ENCODE results near the gene MRPL11.

The MRPL11 gene

DNA sequence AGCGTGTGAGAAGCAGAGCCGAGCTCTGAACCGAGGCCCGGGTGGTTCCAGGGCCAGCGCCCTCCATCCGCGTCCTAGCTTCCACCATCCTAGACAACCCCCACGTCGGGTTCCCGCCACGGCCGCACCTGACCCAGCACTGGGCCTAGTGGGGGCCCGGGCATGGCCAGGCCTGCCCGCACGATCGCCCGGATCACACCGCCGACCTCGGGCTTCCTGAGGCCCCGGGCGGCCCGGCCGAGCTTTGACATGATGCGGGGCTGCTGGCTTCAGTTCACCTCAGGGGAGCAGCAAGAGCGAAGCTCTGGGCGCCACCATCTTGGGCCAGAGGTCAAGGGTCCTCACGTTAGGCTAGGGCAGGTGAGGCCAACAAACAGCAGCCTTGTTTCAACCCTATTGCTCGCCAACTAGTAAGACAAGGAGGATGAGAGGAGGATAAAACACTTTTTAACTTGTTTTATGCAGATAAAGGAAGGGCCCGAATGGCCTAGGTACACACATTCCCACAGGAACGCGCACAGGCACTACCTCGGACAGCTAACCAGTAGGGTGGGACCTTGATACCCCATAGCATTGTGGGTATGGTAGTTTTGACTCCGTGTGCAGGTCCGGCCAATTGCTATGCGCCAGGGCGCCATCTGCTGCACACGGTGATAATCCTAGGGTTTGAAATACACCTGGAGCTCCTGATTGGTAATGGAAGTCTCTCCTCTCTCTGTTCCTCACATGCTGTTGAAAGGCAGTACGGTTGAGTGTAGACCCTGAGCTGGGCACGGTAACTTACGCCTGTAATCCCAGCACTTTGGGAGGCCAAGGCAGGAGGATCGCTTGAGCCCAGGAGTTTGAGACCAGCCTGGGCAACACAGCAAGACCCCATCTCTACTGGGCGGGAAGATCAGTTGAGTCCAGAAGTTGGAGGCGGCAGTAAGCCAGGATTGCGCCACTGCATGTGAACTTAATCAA, at the start of gene MRPL11:
TSS of gene MRPL11 (minus strand) at position 345 of the 963 bp plus-strand sequence. CDS start at position 251, 94 bp downstream.
- peak within 1 kb of the TSS; percentile 76 for H3K4me3 ChIP-seq (ENCODE audit: low read depth, low read length)
- TF ChIP-seq, protein P1, sequence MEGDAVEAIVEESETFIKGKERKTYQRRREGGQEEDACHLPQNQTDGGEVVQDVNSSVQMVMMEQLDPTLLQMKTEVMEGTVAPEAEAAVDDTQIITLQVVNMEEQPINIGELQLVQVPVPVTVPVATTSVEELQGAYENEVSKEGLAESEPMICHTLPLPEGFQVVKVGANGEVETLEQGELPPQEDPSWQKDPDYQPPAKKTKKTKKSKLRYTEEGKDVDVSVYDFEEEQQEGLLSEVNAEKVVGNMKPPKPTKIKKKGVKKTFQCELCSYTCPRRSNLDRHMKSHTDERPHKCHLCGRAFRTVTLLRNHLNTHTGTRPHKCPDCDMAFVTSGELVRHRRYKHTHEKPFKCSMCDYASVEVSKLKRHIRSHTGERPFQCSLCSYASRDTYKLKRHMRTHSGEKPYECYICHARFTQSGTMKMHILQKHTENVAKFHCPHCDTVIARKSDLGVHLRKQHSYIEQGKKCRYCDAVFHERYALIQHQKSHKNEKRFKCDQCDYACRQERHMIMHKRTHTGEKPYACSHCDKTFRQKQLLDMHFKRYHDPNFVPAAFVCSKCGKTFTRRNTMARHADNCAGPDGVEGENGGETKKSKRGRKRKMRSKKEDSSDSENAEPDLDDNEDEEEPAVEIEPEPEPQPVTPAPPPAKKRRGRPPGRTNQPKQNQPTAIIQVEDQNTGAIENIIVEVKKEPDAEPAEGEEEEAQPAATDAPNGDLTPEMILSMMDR (IDR thresholded peaks at IDR 0.05; ENCODE audit: low read depth, low read length) = peak; percentile 80
- TF ChIP-seq POLR2A (IDR thresholded peaks at IDR 0.05; ENCODE audit: extremely low read depth, insufficient read length) = peak; percentile 54
- peak; percentile 59 for TF ChIP-seq MYC (IDR thresholded peaks at IDR 0.05; ENCODE audit: low read depth, low read length)
- peak; percentile 69 for TF ChIP-seq MAX (IDR thresholded peaks at IDR 0.05; ENCODE audit: low read depth, low read length)
- peak; percentile 95 for DNase-seq (ENCODE audit: low read depth)

GRCh38 chr11:66484806-66485380, 46.2 kb upstream of the MRPL11 start:
- no peak for DNase-seq (ENCODE audit: low read depth)
- no peak overlapping the region for H3K4me3 ChIP-seq (ENCODE audit: low read depth, low read length)
- TF ChIP-seq, protein P1 (IDR thresholded peaks at IDR 0.05; ENCODE audit: low read depth, low read length) = no peak
- TF ChIP-seq POLR2A (IDR thresholded peaks at IDR 0.05; ENCODE audit: extremely low read depth, insufficient read length) (no peak), MAX (IDR thresholded peaks at IDR 0.05; ENCODE audit: low read depth, low read length) (no peak), MYC (IDR thresholded peaks at IDR 0.05; ENCODE audit: low read depth, low read length) (no peak)

GRCh38 chr11:66480117-66480938, 41.7 kb upstream of the MRPL11 start, which contains the start of gene DPP3:
Gene DPP3 (plus strand): TSS chr11:66480434. CDS start chr11:66482201, 1,767 bp downstream.
- TF ChIP-seq MAX (IDR thresholded peaks at IDR 0.05; ENCODE audit: low read depth, low read length) = peak; percentile 54
- peak; percentile 60 for TF ChIP-seq MYC (IDR thresholded peaks at IDR 0.05; ENCODE audit: low read depth, low read length)
- peak; percentile 93 for TF ChIP-seq POLR2A (IDR thresholded peaks at IDR 0.05; ENCODE audit: extremely low read depth, insufficient read length)
- TF ChIP-seq, protein P1 (IDR thresholded peaks at IDR 0.05; ENCODE audit: low read depth, low read length) = no peak
- peak; percentile 99 for DNase-seq (ENCODE audit: low read depth)
- H3K4me3 ChIP-seq (ENCODE audit: low read depth, low read length) = peak within 1 kb of the TSS; percentile 92

DNA sequence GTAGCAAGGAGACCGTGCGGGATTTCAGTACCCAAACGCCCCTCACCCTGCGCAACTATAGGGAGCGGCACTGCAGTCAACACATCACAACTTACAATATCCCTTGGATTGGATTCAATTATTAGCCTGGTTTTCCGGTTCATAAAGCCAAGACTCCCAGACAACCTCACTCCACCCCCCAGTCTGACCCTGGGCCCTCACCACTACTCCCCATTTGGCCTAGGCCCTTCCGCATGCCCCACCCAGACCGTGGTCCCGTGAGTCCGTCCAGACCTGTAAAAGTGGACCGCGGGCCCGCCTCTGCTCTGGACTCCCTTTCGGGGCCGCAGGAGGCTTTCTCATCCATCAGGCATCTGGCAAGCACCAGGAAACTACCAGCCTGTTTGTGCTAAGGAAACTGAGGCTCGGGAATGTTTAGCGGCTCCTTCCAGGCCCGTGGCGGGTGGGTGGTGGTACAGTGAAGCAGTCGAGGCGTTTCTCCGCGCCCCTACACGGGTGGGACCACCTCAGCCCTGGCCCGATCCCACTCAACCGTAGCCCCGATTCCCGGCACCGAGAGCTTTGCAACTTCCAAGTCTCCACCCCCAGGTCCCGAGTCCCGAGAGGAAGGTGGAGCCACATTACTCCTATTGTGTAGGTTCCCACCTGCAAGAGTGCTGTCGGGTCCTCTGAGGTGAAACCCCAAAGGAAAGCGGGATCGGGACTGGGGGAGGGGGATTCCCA, 40.9 kb upstream of the MRPL11 start:
- DNase-seq (ENCODE audit: low read depth) = peak; percentile 59
- TF ChIP-seq MAX (IDR thresholded peaks at IDR 0.05; ENCODE audit: low read depth, low read length) (no peak), MYC (IDR thresholded peaks at IDR 0.05; ENCODE audit: low read depth, low read length) (no peak), POLR2A (IDR thresholded peaks at IDR 0.05; ENCODE audit: extremely low read depth, insufficient read length) (no peak)
- TF ChIP-seq, protein P1 (IDR thresholded peaks at IDR 0.05; ENCODE audit: low read depth, low read length) = no peak
- peak overlapping the region; percentile 92 for H3K4me3 ChIP-seq (ENCODE audit: low read depth, low read length)
